IPS-15b (cell line): ENCODE measurements around the gene APPL2.

ENCODE experiments used
- H3K27me3 ChIP-seq: one replicate; pipeline ENCODE4 v1.6.1; 2013; ENCODE audit warnings: low read length; ENCODE audit not compliant: control insufficient read depth, insufficient read depth
- H3K36me3 ChIP-seq: one replicate; pipeline ENCODE4 v1.6.1; 2013; ENCODE audit warnings: low read length; ENCODE audit not compliant: control insufficient read depth, insufficient read depth
- H3K4me1 ChIP-seq: one replicate; pipeline ENCODE4 v1.6.1; 2013; ENCODE audit warnings: mild to moderate bottlenecking, low read length; ENCODE audit not compliant: control insufficient read depth, insufficient read depth
- H3K4me3 ChIP-seq: one replicate; pipeline ENCODE4 v1.5.1; 2013; ENCODE audit warnings: low read depth, low read length
- H3K9ac ChIP-seq: one replicate; pipeline ENCODE4 v1.6.1; 2013; ENCODE audit warnings: low read depth, mild to moderate bottlenecking, low read length
- H3K9me3 ChIP-seq: one replicate; pipeline ENCODE4 v1.6.1; 2013; ENCODE audit warnings: mild to moderate bottlenecking, low read length; ENCODE audit not compliant: control insufficient read depth, insufficient read depth

The APPL2 gene

GRCh38 chr12:105228494-105228893, 7.5 kb downstream of the APPL2 start:
- Histone ChIP-seq H3K36me3 (no peaks in the 10 kb centered on the region), H3K4me1 (no peaks in the 10 kb centered on the region), H3K4me3 (no peak overlapping the region), H3K9ac (no peak overlapping the region), H3K27me3 (no peaks in the 10 kb centered on the region), H3K9me3 (no peaks in the 10 kb centered on the region)

- Histone ChIP-seq H3K27me3 (no peaks in the 10 kb centered on the region), H3K4me1 (no peaks in the 10 kb centered on the region), H3K9me3 (no peaks in the 10 kb centered on the region), H3K9ac (no peak overlapping the region), H3K4me3 (no peak overlapping the region), H3K36me3 (no peaks in the 10 kb centered on the region)
Observed at GRCh38 chr12:105227879-105228278, 8.1 kb downstream of the APPL2 start.

- H3K4me3 ChIP-seq, result no peak overlapping the region
- no peaks in the 10 kb centered on the region for H3K36me3 ChIP-seq
- H3K9me3 ChIP-seq, result no peaks in the 10 kb centered on the region
- H3K4me1 ChIP-seq, result peaks cover 3% of the 10 kb centered on the region
- no peaks in the 10 kb centered on the region for H3K27me3 ChIP-seq
- no peak overlapping the region for H3K9ac ChIP-seq
Observed at GRCh38 chr12:105226219-105226618, 9.8 kb downstream of the APPL2 start.

- Histone ChIP-seq H3K27me3 (no peaks in the 10 kb centered on the region), H3K9me3 (no peaks in the 10 kb centered on the region), H3K4me3 (no peak overlapping the region), H3K36me3 (no peaks in the 10 kb centered on the region), H3K9ac (no peak overlapping the region), H3K4me1 (peaks cover 3% of the 10 kb centered on the region)
Observed at GRCh38 chr12:105225505-105226015, 10.4 kb downstream of the APPL2 start.

- Histone ChIP-seq H3K36me3 (no peaks in the 10 kb centered on the region), H3K27me3 (no peaks in the 10 kb centered on the region), H3K9me3 (no peaks in the 10 kb centered on the region)
Observed at GRCh38 chr12:105224399-105224798, 11.6 kb downstream of the APPL2 start.

DNA sequence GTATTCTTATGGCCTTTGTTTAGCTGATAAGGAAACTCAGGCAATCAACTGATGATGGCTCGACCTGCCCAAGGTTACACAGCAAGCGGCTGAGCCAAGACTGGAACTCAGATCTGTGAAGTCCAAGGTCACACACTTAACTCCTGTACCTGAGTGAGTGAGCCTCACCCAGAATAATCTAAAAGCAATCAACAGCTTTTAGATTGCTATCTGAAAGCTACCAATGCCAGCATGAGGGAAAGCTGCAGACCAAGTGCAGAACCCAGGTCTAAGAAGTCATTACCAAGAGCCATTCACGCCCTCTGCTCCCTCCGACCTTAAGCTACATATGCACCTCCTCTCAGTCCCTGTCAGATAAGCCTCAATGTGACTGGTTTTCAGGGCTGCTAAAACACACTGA, 12.1 kb downstream of the APPL2 start:
- Histone ChIP-seq H3K4me3 (no peak overlapping the region), H3K36me3 (no peaks in the 10 kb centered on the region), H3K27me3 (no peaks in the 10 kb centered on the region), H3K9me3 (no peaks in the 10 kb centered on the region), H3K9ac (no peak overlapping the region), H3K4me1 (peaks cover 3% of the 10 kb centered on the region)

More at GRCh38 chr12:105224399-105224798, 11.6 kb downstream of the APPL2 start:
- Histone ChIP-seq H3K4me1 (peaks cover 3% of the 10 kb centered on the region), H3K9ac (no peak overlapping the region), H3K4me3 (no peak overlapping the region)

DNA sequence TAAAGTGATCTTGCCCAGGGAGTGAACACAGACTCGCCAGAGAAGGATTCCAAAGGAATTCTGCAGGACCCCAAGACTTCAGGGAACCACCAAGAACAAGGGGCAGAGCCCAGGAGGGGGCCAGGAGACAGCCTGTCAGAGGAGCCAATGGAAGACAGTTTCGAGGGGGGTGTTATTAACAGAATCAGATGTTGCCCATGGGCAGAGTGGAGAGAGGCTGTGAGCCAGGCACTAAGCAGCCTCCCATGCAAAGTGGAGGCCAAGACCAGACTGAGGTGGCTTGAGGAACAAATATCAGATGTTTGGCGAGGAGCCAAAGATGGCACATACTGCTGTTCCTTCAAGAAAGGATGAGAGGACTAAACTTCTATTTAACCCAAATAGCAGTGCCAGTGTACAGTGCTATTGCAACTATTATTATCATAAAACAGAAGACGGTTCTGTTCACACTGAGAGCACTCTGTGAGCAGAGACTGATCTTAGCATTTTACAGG, 12.6 kb downstream of the APPL2 start:
- H3K4me1 ChIP-seq, result peaks cover 3% of the 10 kb centered on the region
- no peak overlapping the region for H3K9ac ChIP-seq
- H3K4me3 ChIP-seq, result no peak overlapping the region
- no peaks in the 10 kb centered on the region for H3K9me3 ChIP-seq
- no peaks in the 10 kb centered on the region for H3K36me3 ChIP-seq
- no peaks in the 10 kb centered on the region for H3K27me3 ChIP-seq

- H3K4me1 ChIP-seq, result peaks cover 3% of the 10 kb centered on the region
- no peaks in the 10 kb centered on the region for H3K9me3 ChIP-seq
- H3K36me3 ChIP-seq, result no peaks in the 10 kb centered on the region
- no peak overlapping the region for H3K9ac ChIP-seq
- no peak overlapping the region for H3K4me3 ChIP-seq
- no peaks in the 10 kb centered on the region for H3K27me3 ChIP-seq
Observed at GRCh38 chr12:105222726-105223351, 13.1 kb downstream of the APPL2 start.

- no peaks in the 10 kb centered on the region for H3K27me3 ChIP-seq
- H3K36me3 ChIP-seq, result no peaks in the 10 kb centered on the region
- no peak overlapping the region for H3K4me3 ChIP-seq
- H3K9ac ChIP-seq, result no peak overlapping the region
- H3K4me1 ChIP-seq, result peaks cover 3% of the 10 kb centered on the region
- no peaks in the 10 kb centered on the region for H3K9me3 ChIP-seq
Observed at GRCh38 chr12:105222284-105222655, 13.7 kb downstream of the APPL2 start.

DNA sequence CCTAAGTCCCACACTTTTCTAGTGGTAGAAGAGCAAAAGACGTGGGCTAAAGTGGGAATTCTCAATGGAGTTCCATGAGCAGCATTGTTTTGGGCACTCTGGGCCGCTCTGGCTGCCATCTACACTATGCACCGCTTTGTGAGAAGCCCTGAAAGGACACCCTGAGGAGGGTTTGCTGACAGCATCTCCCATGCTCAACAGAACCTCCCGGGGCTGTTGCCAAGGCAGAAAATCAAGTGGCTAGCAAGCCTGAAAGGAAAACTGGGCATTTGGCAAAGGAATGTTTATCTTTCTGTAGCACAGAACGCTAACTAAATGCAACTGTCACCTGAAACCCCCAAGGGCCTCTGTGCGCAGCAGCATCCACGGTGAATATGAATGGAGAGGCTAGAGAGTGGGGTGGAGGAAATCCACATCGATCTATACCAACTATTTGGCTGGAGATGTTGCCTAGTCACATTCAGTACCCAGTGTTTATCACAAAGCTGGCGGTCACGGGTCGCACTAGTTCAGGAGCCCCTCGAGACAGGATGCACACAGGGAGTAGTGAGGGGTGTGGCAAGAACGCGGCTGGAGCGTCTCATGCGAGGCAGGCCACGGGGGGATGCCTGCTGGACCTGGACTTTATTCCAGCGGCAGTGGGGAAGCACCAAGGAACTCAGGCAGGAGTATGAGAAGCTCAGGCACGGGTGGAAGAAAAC, 14.2 kb downstream of the APPL2 start:
- Histone ChIP-seq H3K27me3 (no peaks in the 10 kb centered on the region), H3K4me3 (no peak overlapping the region), H3K9me3 (no peaks in the 10 kb centered on the region), H3K9ac (no peak overlapping the region), H3K36me3 (peaks cover under 1% of the 10 kb centered on the region), H3K4me1 (peaks cover 3% of the 10 kb centered on the region)

DNA sequence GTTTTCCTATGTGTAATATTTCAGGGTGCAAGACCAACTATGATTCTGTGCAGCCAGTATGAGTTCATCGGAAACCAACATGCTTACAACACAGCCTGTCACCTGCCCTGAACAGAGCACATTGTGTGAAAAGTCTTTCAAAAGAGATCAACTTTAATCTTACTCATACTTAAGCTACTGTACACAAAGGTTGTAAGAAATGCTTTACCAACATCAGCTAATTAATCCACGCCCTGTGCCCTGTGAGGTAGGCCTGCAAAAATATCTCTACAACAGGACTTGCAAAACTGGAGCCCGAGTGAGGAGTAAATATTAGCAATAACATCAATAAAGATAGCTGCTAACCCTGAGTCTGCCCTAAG, 15.1 kb downstream of the APPL2 start:
- no peak overlapping the region for H3K4me3 ChIP-seq
- no peaks in the 10 kb centered on the region for H3K27me3 ChIP-seq
- H3K9ac ChIP-seq, result no peak overlapping the region
- H3K4me1 ChIP-seq, result peaks cover 3% of the 10 kb centered on the region
- no peaks in the 10 kb centered on the region for H3K9me3 ChIP-seq
- H3K36me3 ChIP-seq, result peaks cover 2% of the 10 kb centered on the region
